GM23338 (cell line): ENCODE measurements around the gene PILRB. TPM values are rescaled to one million over a fixed set of nuclear protein-coding genes. Genes with fewer than 3 reads are reported as not detected.

Source experiments
- ATAC-seq: fragments of 200-7000 bp; cut with Tn5 transposase; 3 replicates; pipeline ENCODE4 v1.9.1; 2020
- DNase-seq: peaks from one replicate; pipeline ENCODE4 v3.0.0-alpha.2; 2015; ENCODE audit warnings: low spot score
- H2AFZ ChIP-seq: fragments of 200-600 bp; sonication (generic); 2 replicates; pipeline ENCODE4 v1.8.0; 2016; ENCODE audit warnings: antibody characterized with exemption, mild to moderate bottlenecking, moderate library complexity
- H3F3A ChIP-seq: fragments of 200-600 bp; sonication (generic); replicated peaks from 2 replicates; pipeline ENCODE4 v1.8.0; 2017; ENCODE audit warnings: antibody characterized with exemption, mixed run types, low read depth
- H3K27ac ChIP-seq: fragments of 200-600 bp; sonication (generic); 2 replicates; pipeline ENCODE4 v1.6.1; 2016; ENCODE audit warnings: low read depth
- H3K27me3 ChIP-seq: fragments of 200-600 bp; sonication (generic); 2 replicates; pipeline ENCODE4 v1.8.0; 2016; ENCODE audit warnings: mild to moderate bottlenecking, mixed run types, moderate library complexity; ENCODE audit not compliant: insufficient read depth
- H3K36me3 ChIP-seq: fragments of 200-600 bp; sonication (generic); 2 replicates; pipeline ENCODE4 v1.8.0; 2016; ENCODE audit warnings: mild to moderate bottlenecking; ENCODE audit not compliant: insufficient read depth
- H3K4me1 ChIP-seq: fragments of 200-600 bp; sonication (generic); 2 replicates; pipeline ENCODE4 v1.8.0; 2016; ENCODE audit warnings: mild to moderate bottlenecking, moderate library complexity; ENCODE audit not compliant: insufficient read depth
- H3K4me2 ChIP-seq: fragments of 200-600 bp; sonication (generic); 2 replicates; pipeline ENCODE4 v1.7.1; 2017; ENCODE audit warnings: mixed run types
- H3K4me3 ChIP-seq: fragments of 200-600 bp; sonication (generic); 2 replicates; pipeline ENCODE4 v1.6.1; 2016; ENCODE audit warnings: mixed run types
- H3K79me2 ChIP-seq: fragments of 200-600 bp; sonication (generic); replicated peaks from 2 replicates; pipeline ENCODE4 v1.8.0; 2017; ENCODE audit warnings: mild to moderate bottlenecking; ENCODE audit not compliant: insufficient read depth
- H3K9me2 ChIP-seq: fragments of 200-600 bp; sonication (generic); 2 replicates; pipeline ENCODE4 v1.8.0; 2017; ENCODE audit not compliant: insufficient read depth
- H4K20me1 ChIP-seq: fragments of 200-600 bp; sonication (generic); replicated peaks from 2 replicates; pipeline ENCODE4 v1.8.0; 2017; ENCODE audit warnings: mild to moderate bottlenecking; ENCODE audit not compliant: insufficient read depth
- H3K27ac Mint-ChIP-seq: 2 replicates; pipeline ENCODE4 v1.8.0; 2020; ENCODE audit warnings: inconsistent platforms, mild to moderate bottlenecking, moderate library complexity, mixed read lengths
- H3K27me3 Mint-ChIP-seq: 3 replicates; pipeline ENCODE4 v1.8.0; 2022; ENCODE audit warnings: low read depth, mild to moderate bottlenecking, moderate library complexity, mixed read lengths, inconsistent platforms; ENCODE audit not compliant: insufficient read depth, poor library complexity
- H3K36me3 Mint-ChIP-seq: 3 replicates; pipeline ENCODE4 v1.8.0; 2021; ENCODE audit warnings: low read depth, mild to moderate bottlenecking, inconsistent platforms, moderate library complexity, mixed read lengths
- H3K4me1 Mint-ChIP-seq: 3 replicates; pipeline ENCODE4 v1.8.0; 2020; ENCODE audit warnings: mild to moderate bottlenecking, inconsistent platforms, mixed read lengths
- H3K4me3 Mint-ChIP-seq: 3 replicates; pipeline ENCODE4 v1.8.0; 2021; ENCODE audit warnings: moderate library complexity, mild to moderate bottlenecking, inconsistent platforms, mixed read lengths
- H3K9me3 Mint-ChIP-seq: 3 replicates; pipeline ENCODE4 v1.8.0; 2020; ENCODE audit warnings: moderate library complexity, mild to moderate bottlenecking, inconsistent platforms, mixed read lengths
- EZH2 ChIP-seq: fragments of 200-600 bp; sonication (generic); IDR thresholded peaks from one replicate; pipeline ENCODE4 v1.8.0; 2017; ENCODE audit warnings: antibody characterized with exemption, mild to moderate bottlenecking, low read depth; ENCODE audit not compliant: unreplicated experiment
- EZH2phosphoT487 ChIP-seq: fragments of 200-600 bp; sonication (generic); IDR thresholded peaks from one replicate; pipeline ENCODE4 v1.8.1; 2018; ENCODE audit warnings: antibody characterized with exemption; ENCODE audit not compliant: unreplicated experiment
- JUNB ChIP-seq: IDR thresholded peaks from one replicate; pipeline ENCODE4 v1.6.1; 2016; ENCODE audit warnings: antibody characterized with exemption; ENCODE audit not compliant: unreplicated experiment
- NANOG ChIP-seq: IDR thresholded peaks from 2 replicates; pipeline ENCODE4 v1.6.1; 2016; ENCODE audit warnings: antibody characterized with exemption, borderline replicate concordance
- POLR2AphosphoS5 ChIP-seq: IDR thresholded peaks from 2 replicates; pipeline ENCODE4 v1.6.1; 2016; ENCODE audit warnings: antibody characterized with exemption, low read depth
- STAT1 ChIP-seq: IDR thresholded peaks from one replicate; pipeline ENCODE4 v1.6.1; 2016; ENCODE audit warnings: antibody characterized with exemption; ENCODE audit not compliant: unreplicated experiment
- ZNF114 ChIP-seq: fragments of 250-450 bp; sonication (Bioruptor Pico); IDR thresholded peaks from 2 replicates; pipeline ENCODE4 v1.5.0; 2020; ENCODE audit warnings: mild to moderate bottlenecking, moderate library complexity
- ZNF331 ChIP-seq: fragments of 250-450 bp; sonication (Bioruptor Pico); IDR thresholded peaks from 2 replicates; pipeline ENCODE4 v1.5.0; 2020; ENCODE audit warnings: low read depth, mild to moderate bottlenecking, moderate library complexity
- polyA plus RNA-seq: library from polyadenylated mRNA; unstranded; fragments of >200 nt; fragmentation: Nextera tagmentation; extraction: Ambion mirVana; gene quantifications from 2 replicates; pipeline ENCODE4 v1.2.1, GENCODE V29; 2016
- total RNA-seq: library from RNA; depleted of rRNA; stranded (reverse); fragments of >200 nt; shearing (Covaris generic); gene quantifications from 2 replicates; pipeline ENCODE4 v1.2.3, GENCODE V29; 2014
- TF ChIP-seq, protein P1 (sequence below): IDR thresholded peaks from 2 replicates; pipeline ENCODE4 v1.6.1; 2016; ENCODE audit warnings: antibody characterized with exemption
- TF ChIP-seq, protein P2 (sequence below): fragments of 250-450 bp; sonication (Bioruptor Pico); IDR thresholded peaks from 2 replicates; pipeline ENCODE4 v1.5.0; 2020; ENCODE audit warnings: mild to moderate bottlenecking, moderate library complexity

Gene PILRB
- total and polyA plus RNA-seq, 2 experiments from 2014 or later: 25.3 to 43.0 TPM

DNA sequence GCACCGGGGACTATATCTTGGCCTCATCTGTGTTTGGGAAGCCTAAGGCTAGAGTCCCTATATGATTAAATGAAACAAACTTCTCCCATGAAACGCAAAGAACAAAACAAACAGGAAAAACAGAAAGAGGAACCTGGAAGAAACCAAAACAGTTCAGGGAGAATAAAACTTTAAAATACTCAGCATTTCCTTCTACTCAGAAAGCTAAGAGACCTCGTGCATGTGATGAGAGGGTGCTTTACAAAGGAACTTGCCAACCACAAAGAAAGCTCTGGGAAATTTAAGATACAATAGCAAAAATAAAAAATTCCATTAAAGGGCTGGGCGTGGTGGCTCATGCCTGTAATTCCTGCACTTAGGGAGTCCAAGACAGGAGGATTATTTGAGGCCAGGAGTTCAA lies 22.3 kb downstream of the PILRB start:
- Histone ChIP-seq H3K4me3 (no peak overlapping the region), H2AFZ (no peak overlapping the region), H3K27me3 (peaks cover 12% of the 10 kb centered on the region; the same call in 1 of the 2 replicates), H3K4me1 (no peaks in the 10 kb centered on the region), H3K36me3 (no peaks in the 10 kb centered on the region), H3K79me2 (no peaks in the 10 kb centered on the region), H3F3A (no peaks in the 10 kb centered on the region), H4K20me1 (no peaks in the 10 kb centered on the region), H3K27ac (no peak overlapping the region), H3K4me2 (no peak overlapping the region), H3K9me2 (0 out of 2 replicates have a peak, but pooled peaks cover 4% of the 10 kb centered on the region)
- Mint-ChIP-seq H3K4me1 (no peaks in the 10 kb centered on the region), H3K36me3 (no peaks in the 10 kb centered on the region; the same call in 2 of the 3 replicates), H3K9me3 (no peaks in the 10 kb centered on the region; the same call in 2 of the 3 replicates), H3K4me3 (no peak overlapping the region), H3K27me3 (peaks cover 9% of the 10 kb centered on the region), H3K27ac (no peak overlapping the region)
- ATAC-seq (no peak), DNase-seq (no peak)
- TF ChIP-seq EZH2phosphoT487 (no peak), POLR2AphosphoS5 (no peak), EZH2 (no peak), JUNB (no peak), STAT1 (no peak), ZNF114 (CRISPR knock-in tag) (no peak), NANOG (no peak), ZNF331 (no peak)
- TF ChIP-seq, protein P1, sequence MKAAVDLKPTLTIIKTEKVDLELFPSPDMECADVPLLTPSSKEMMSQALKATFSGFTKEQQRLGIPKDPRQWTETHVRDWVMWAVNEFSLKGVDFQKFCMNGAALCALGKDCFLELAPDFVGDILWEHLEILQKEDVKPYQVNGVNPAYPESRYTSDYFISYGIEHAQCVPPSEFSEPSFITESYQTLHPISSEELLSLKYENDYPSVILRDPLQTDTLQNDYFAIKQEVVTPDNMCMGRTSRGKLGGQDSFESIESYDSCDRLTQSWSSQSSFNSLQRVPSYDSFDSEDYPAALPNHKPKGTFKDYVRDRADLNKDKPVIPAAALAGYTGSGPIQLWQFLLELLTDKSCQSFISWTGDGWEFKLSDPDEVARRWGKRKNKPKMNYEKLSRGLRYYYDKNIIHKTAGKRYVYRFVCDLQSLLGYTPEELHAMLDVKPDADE: no peak
- TF ChIP-seq, protein P2, sequence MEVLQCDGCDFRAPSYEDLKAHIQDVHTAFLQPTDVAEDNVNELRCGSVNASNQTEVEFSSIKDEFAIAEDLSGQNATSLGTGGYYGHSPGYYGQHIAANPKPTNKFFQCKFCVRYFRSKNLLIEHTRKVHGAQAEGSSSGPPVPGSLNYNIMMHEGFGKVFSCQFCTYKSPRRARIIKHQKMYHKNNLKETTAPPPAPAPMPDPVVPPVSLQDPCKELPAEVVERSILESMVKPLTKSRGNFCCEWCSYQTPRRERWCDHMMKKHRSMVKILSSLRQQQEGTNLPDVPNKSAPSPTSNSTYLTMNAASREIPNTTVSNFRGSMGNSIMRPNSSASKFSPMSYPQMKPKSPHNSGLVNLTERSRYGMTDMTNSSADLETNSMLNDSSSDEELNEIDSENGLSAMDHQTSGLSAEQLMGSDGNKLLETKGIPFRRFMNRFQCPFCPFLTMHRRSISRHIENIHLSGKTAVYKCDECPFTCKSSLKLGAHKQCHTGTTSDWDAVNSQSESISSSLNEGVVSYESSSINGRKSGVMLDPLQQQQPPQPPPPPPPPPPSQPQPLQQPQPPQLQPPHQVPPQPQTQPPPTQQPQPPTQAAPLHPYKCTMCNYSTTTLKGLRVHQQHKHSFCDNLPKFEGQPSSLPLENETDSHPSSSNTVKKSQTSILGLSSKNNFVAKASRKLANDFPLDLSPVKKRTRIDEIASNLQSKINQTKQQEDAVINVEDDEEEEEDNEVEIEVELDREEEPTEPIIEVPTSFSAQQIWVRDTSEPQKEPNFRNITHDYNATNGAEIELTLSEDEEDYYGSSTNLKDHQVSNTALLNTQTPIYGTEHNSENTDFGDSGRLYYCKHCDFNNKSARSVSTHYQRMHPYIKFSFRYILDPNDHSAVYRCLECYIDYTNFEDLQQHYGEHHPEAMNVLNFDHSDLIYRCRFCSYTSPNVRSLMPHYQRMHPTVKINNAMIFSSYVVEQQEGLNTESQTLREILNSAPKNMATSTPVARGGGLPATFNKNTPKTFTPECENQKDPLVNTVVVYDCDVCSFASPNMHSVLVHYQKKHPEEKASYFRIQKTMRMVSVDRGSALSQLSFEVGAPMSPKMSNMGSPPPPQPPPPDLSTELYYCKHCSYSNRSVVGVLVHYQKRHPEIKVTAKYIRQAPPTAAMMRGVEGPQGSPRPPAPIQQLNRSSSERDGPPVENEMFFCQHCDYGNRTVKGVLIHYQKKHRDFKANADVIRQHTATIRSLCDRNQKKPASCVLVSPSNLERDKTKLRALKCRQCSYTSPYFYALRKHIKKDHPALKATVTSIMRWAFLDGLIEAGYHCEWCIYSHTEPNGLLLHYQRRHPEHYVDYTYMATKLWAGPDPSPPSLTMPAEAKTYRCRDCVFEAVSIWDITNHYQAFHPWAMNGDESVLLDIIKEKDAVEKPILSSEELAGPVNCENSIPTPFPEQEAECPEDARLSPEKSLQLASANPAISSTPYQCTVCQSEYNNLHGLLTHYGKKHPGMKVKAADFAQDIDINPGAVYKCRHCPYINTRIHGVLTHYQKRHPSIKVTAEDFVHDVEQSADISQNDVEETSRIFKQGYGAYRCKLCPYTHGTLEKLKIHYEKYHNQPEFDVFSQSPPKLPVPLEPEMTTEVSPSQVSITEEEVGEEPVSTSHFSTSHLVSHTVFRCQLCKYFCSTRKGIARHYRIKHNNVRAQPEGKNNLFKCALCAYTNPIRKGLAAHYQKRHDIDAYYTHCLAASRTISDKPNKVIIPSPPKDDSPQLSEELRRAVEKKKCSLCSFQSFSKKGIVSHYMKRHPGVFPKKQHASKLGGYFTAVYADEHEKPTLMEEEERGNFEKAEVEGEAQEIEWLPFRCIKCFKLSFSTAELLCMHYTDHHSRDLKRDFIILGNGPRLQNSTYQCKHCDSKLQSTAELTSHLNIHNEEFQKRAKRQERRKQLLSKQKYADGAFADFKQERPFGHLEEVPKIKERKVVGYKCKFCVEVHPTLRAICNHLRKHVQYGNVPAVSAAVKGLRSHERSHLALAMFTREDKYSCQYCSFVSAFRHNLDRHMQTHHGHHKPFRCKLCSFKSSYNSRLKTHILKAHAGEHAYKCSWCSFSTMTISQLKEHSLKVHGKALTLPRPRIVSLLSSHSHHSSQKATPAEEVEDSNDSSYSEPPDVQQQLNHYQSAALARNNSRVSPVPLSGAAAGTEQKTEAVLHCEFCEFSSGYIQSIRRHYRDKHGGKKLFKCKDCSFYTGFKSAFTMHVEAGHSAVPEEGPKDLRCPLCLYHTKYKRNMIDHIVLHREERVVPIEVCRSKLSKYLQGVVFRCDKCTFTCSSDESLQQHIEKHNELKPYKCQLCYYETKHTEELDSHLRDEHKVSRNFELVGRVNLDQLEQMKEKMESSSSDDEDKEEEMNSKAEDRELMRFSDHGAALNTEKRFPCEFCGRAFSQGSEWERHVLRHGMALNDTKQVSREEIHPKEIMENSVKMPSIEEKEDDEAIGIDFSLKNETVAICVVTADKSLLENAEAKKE (CRISPR knock-in tag): no peak
